Heart left ventricle (tissue), 16 donors: ENCODE results near the gene VDR. TPM values are rescaled to one million over a fixed set of nuclear protein-coding genes. Genes with fewer than 3 reads are reported as not detected.

Source experiments
- ATAC-seq, 4 donors: fragments of 200-7000 bp; cut with Tn5 transposase; one replicate each; pipeline ENCODE4 v1.9.1; 2020 to 2022; ENCODE audit warnings: moderate library complexity in 4 of 4, mild to moderate bottlenecking in 3 of 4, moderate number of reproducible peaks in 1 of 4
- DNase-seq, 5 donors: peaks; one replicate each; pipeline ENCODE4 v3.0.0-alpha.2; 2020
- H3K27ac ChIP-seq, 12 donors: fragments of 200-600 bp; sonication (generic) in 4 of 12; one replicate each; pipeline versions ENCODE4 v1.5.0 to v1.8.0; 2016 to 2022; ENCODE audit warnings: mild to moderate bottlenecking in 2 of 12
- H3K27me3 ChIP-seq, 9 donors: fragments of 200-600 bp; sonication (generic) in 2 of 9; one replicate each; pipeline versions ENCODE4 v1.5.1 to v1.8.0; 2016 to 2022; ENCODE audit warnings: mild to moderate bottlenecking in 3 of 9
- H3K36me3 ChIP-seq, 9 donors: fragments of 200-600 bp; sonication (generic) in 2 of 9; one replicate each; pipeline versions ENCODE4 v1.5.0 to v1.8.0; 2018 to 2022; ENCODE audit warnings: mild to moderate bottlenecking in 2 of 9
- H3K4me1 ChIP-seq, 12 donors: fragments of 200-600 bp; sonication (generic) in 4 of 12; one replicate each; pipeline versions ENCODE4 v1.5.0 to v1.8.0; 2016 to 2022; ENCODE audit warnings: mild to moderate bottlenecking in 3 of 12
- H3K4me3 ChIP-seq, 12 donors: fragments of 200-600 bp; sonication (generic) in 4 of 12; one replicate each; pipeline versions ENCODE4 v1.5.0 to v1.8.0; 2017 to 2022; ENCODE audit warnings: mild to moderate bottlenecking in 9 of 12, moderate library complexity in 4 of 12
- H3K9me3 ChIP-seq, 12 donors: fragments of 200-600 bp; sonication (generic) in 4 of 12; one replicate each; pipeline versions ENCODE4 v1.5.0 to v1.8.0; 2016 to 2022; ENCODE audit warnings: mild to moderate bottlenecking in 1 of 12
- POLR2A ChIP-seq, 2 donors: fragments of 450-650 bp; IDR thresholded peaks; one replicate each; pipeline ENCODE4 v1.6.1; 2017; ENCODE audit warnings: antibody characterized with exemption in 2 of 2, mild to moderate bottlenecking in 2 of 2, moderate library complexity in 2 of 2
- WGBS, 4 donors: extraction: QIAGEN DNeasy Blood & Tissue Kit in 2 of 4; methylation state at CpG; one replicate each; pipeline versions ENCODE4 v1.1.5 to v1.1.7; 2013 to 2018; 5-methylcytosine and 5-hydroxymethylcytosine counted together
- intact Hi-C, 10 donors: fragments of 100-400 bp; cut with DNase I; formaldehyde crosslinking; loops; one replicate each; pipeline versions ENCODE4 v1.11.1 to v1.14.2; 2022
- polyA plus RNA-seq, 2 donors: library from polyadenylated mRNA; stranded (reverse); fragments of 200-250 nt; gene quantifications; one replicate each; pipeline ENCODE4 v1.2.3, GENCODE V29; 2013
- total RNA-seq, 9 donors: library from RNA; depleted of rRNA in 2 of 9; stranded (reverse); fragments of >200 nt in 2 of 9; fragmentation: NEBNext Ultra II Directional in 3 of 9; extraction: Animal tissue kit (Norgen Biotek cat#: 25700) in 3 of 9; gene quantifications; one replicate each; pipeline versions ENCODE4 v1.1.0 to v1.2.4, GENCODE V29; 2016 to 2023
- TF ChIP-seq, protein P1 (sequence below), 12 donors: fragments of 200-600 bp; sonication (generic) in 4 of 12; IDR thresholded peaks; one replicate each; pipeline versions ENCODE4 v1.5.0 to v1.8.0; 2018 to 2022; ENCODE audit warnings: antibody characterized with exemption in 12 of 12, mild to moderate bottlenecking in 5 of 12
- donor health status: ischemic (EF 13 %, LVEDD 7.1; RV severe dilation, severe dysfunction).
- donor health status: healthy with polysubstance abuse.
- donor health status: DM: no; HTN: yes; CAD: no.
- donor health status: DM: no; HTN: no; CAD: no.
- donor health status: ischemic (EF 25% LVEDD 6.9; RV normal size, moderate dysfunction).
- donor health status: ischemic (EF 25% LVEDD 5.7; RV mildly dilated, moderate dysfunction).
- donor health status: healthy.
- donor health status: DM: yes; HTN: yes; CAD: no.
- donor health status: ischemic (EF 35%, LVEDD 5.7; RV mildly dilated, moderate dysfunction).
- donor health status: nonischemic (EF 11% LVEDD 7.7; RV severe dilation, severe dysfunction).
- donor health status: DM: yes; HTN: yes; CAD: no.
- donor health status: PGD.
- donor health status: ischemic (EF 29% LVEDD 5.4; RV normal size, mild dysfunction).
- donor health status: nonischemic (EF 23%, LVEDD 6.1; RV moderate dilation, normal function).

Gene VDR
- total and polyA plus RNA-seq, 11 donors: 0.15 to 4.3 (median 0.63) TPM

- TF ChIP-seq POLR2A (IDR thresholded peaks at IDR 0.05): peak in 1 of 2 donors; percentile 76
- TF ChIP-seq, protein P1, sequence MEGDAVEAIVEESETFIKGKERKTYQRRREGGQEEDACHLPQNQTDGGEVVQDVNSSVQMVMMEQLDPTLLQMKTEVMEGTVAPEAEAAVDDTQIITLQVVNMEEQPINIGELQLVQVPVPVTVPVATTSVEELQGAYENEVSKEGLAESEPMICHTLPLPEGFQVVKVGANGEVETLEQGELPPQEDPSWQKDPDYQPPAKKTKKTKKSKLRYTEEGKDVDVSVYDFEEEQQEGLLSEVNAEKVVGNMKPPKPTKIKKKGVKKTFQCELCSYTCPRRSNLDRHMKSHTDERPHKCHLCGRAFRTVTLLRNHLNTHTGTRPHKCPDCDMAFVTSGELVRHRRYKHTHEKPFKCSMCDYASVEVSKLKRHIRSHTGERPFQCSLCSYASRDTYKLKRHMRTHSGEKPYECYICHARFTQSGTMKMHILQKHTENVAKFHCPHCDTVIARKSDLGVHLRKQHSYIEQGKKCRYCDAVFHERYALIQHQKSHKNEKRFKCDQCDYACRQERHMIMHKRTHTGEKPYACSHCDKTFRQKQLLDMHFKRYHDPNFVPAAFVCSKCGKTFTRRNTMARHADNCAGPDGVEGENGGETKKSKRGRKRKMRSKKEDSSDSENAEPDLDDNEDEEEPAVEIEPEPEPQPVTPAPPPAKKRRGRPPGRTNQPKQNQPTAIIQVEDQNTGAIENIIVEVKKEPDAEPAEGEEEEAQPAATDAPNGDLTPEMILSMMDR (IDR thresholded peaks at IDR 0.05): no peak
- WGBS, 4 donors: 24 to 38% (median 26%) methylated on average over 15 to 17 of the region's 17 CpGs
- H3K4me1 ChIP-seq: peaks cover 11 to 87% (median 74%) of the 10 kb centered on the region in 12 donors
These were observed 84.0 kb downstream of the VDR start for GRCh38 chr12:47820631-47821345.

DNA sequence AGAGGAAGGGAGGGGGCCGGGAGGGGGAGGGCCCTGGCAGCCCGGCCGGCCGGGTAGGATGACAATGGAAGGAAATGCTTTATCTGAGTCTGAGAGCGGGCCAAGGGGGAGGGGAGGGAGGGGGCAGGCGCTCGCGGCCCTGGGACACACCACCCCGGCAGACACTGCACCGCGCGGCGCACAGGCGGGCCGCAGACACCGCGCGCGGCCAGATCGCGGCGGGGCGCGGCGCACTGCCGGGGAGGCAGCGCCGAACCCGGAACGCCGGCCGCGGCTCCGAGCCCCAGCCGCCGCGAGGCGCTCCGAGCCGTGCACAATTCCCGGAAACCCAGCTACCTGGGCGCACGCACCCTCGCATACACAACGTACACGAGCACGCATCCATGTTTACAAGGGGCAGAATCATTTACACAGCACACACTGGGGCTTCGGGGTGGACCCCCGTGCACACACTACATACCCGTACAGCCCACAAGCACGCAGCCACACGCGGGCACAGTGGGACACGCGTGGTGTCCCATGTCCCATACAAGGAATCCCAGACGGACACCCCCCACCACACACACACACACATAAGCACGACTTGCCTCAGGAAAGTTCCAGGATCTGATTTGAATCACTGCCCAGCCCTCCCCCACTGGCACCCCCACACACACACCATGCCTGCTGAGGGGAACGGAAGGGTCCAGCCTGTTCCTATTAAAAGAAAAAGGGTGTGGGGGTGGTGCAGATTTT is 84.7 kb downstream of the VDR start, which contains the start of gene HDAC7:
HDAC7 (minus strand) TSS at position 8 of the 735 bp plus-strand sequence. CDS start 118 bp downstream, outside the sequence.
- peak; percentile 94 for DNase-seq
- Histone ChIP-seq H3K4me1 (peaks cover 13 to 87% (median 74%) of the 10 kb centered on the region in 12 donors), H3K27me3 (no peaks in the 10 kb centered on the region), H3K9me3 (no peaks in the 10 kb centered on the region), H3K4me3 (peak within 1 kb of the TSS; percentile 65 to 98 (median 80)), H3K27ac (peak within 1 kb of the TSS; percentile 94 to 99 (median 98)), H3K36me3 (no peaks in the 10 kb centered on the region)
- TF ChIP-seq POLR2A (IDR thresholded peaks at IDR 0.05): peak in 1 of 2 donors; percentile 69
- TF ChIP-seq, protein P1 (IDR thresholded peaks at IDR 0.05): peak in 1 of 12 donors; percentile 10
- WGBS, 4 donors: 0 to 2% (median 0%) methylated on average over 11 to 58 of the region's 58 CpGs
- intact Hi-C loops: loop anchor here in 3 of 10 donors (1.0 to 5.0 kb wide), 3 partner anchors 21 to 71 kb away; no protein-coding TSS in a partner anchor
- ATAC-seq: peak; percentile 69 to 83 (median 74)

More at GRCh38 chr12:47820631-47821345, 84.0 kb downstream of the VDR start:
- intact Hi-C loops: loop anchor here in 2 of 10 donors (1.0 to 2.0 kb wide), 2 partner anchors 21 to 72 kb away; no protein-coding TSS in a partner anchor
- ATAC-seq (peak; percentile 81 to 84 (median 84)), DNase-seq (peak; percentile 85 to 94 (median 90))
- peak overlapping the region in 11 of 12 donors; percentile 65 to 98 (median 82) for H3K4me3 ChIP-seq
- no peaks in the 10 kb centered on the region for H3K9me3 ChIP-seq
- H3K27ac ChIP-seq: peak overlapping the region; percentile 94 to 99 (median 98)
- H3K36me3 ChIP-seq: no peaks in the 10 kb centered on the region
- H3K27me3 ChIP-seq: no peaks in the 10 kb centered on the region

GRCh38 chr12:47819138-47819895 is 85.5 kb downstream of the VDR start:
- H3K4me3 ChIP-seq: peak overlapping the region; percentile 65 to 98 (median 80)
- TF ChIP-seq POLR2A (IDR thresholded peaks at IDR 0.05): peak in 1 of 2 donors; percentile 21
- TF ChIP-seq, protein P1 (IDR thresholded peaks at IDR 0.05): peak in 10 of 12 donors; percentile 20 to 55 (median 42)
- 0 to 2% (median 1%) methylated on average over 14 to 77 of the region's 77 CpGs for WGBS, 4 donors
- intact Hi-C loops: loop anchor here in 1 of 10 donors (5.0 kb wide), 1 partner anchor 42 kb away; no protein-coding TSS in a partner anchor
- peak overlapping the region; percentile 94 to 99 (median 98) for H3K27ac ChIP-seq
- H3K36me3 ChIP-seq: peaks cover 0 to 6% (median 0%) of the 10 kb centered on the region in 9 donors
- no peaks in the 10 kb centered on the region for H3K9me3 ChIP-seq
- peaks cover 19 to 87% (median 74%) of the 10 kb centered on the region in 12 donors for H3K4me1 ChIP-seq
- ATAC-seq (peak; percentile 8 to 39 (median 29)), DNase-seq (peak; percentile 79 to 91 (median 81))
- H3K27me3 ChIP-seq: no peaks in the 10 kb centered on the region
